Fibroblast of pulmonary artery (primary cell): Measurements from ENCODE around the gene PPP1R13L.

ENCODE experiments used
- DNase-seq: peaks from one replicate; pipeline ENCODE4 v3.0.0-alpha.2; 2010; ENCODE audit warnings: low read depth
- H3K4me3 ChIP-seq: replicated peaks from 2 replicates; pipeline ENCODE4 v1.5.1; 2011; ENCODE audit warnings: low read depth, mild to moderate bottlenecking, control low read depth, low read length, moderate library complexity
- TF ChIP-seq, protein P1 (sequence below): IDR thresholded peaks from 2 replicates; pipeline ENCODE4 v1.5.1; 2011; ENCODE audit warnings: mild to moderate bottlenecking, control low read depth, low read length, inconsistent platforms; ENCODE audit errors: missing control alignments

Gene PPP1R13L

DNA sequence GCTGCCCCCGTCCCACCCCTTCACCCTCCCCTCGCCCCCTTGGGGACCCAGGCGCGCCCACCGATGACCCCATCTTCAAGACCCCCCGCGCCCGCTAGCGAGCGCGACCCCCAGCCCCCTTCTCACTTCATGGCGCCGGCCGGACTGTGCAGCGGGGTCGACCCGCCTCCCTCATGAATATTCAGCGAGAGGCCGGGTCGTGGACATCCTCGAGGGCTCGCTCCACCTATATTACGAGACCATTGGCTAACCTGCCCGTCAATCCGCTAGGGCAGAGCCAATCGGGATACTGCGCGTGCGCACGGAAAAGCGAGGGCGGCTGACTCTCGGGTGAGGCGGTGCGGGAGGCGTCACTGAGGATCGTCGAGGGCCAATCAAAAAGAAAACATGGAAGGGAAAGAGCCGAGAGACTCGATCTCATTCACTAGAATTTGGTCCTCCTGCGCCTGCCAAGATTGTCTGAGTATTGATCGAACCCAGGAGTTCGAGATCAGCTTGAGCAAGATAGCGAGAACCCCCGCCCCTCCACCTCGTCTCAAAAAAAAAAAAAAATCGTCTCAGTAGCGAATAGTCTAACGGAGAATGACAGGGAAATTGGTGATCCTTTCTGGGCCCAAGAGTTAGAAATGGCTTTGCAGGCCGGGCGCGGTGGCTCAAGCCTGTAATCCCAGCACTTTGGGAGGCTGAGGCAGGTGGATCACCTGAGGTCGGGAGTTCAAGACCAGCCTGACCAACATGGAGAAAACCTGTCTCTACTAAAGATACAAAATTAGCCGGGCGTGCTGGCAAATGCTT is 34.3 kb downstream of the PPP1R13L start, which contains the start of gene ERCC2:
Gene ERCC2, minus strand, starts transcription at position 164 of the 795 bp plus-strand sequence. Its CDS starts 33 bp downstream, at position 131.
- TF ChIP-seq, protein P1, sequence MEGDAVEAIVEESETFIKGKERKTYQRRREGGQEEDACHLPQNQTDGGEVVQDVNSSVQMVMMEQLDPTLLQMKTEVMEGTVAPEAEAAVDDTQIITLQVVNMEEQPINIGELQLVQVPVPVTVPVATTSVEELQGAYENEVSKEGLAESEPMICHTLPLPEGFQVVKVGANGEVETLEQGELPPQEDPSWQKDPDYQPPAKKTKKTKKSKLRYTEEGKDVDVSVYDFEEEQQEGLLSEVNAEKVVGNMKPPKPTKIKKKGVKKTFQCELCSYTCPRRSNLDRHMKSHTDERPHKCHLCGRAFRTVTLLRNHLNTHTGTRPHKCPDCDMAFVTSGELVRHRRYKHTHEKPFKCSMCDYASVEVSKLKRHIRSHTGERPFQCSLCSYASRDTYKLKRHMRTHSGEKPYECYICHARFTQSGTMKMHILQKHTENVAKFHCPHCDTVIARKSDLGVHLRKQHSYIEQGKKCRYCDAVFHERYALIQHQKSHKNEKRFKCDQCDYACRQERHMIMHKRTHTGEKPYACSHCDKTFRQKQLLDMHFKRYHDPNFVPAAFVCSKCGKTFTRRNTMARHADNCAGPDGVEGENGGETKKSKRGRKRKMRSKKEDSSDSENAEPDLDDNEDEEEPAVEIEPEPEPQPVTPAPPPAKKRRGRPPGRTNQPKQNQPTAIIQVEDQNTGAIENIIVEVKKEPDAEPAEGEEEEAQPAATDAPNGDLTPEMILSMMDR = no peak
- DNase-seq = peak; percentile 99
- H3K4me3 ChIP-seq = peak within 1 kb of the TSS; percentile 81

- TF ChIP-seq, protein P1 = no peak
- H3K4me3 ChIP-seq = no peak overlapping the region
- DNase-seq = no peak
These were observed 36.0 kb downstream of the PPP1R13L start for GRCh38 chr19:45368737-45369340.

DNA sequence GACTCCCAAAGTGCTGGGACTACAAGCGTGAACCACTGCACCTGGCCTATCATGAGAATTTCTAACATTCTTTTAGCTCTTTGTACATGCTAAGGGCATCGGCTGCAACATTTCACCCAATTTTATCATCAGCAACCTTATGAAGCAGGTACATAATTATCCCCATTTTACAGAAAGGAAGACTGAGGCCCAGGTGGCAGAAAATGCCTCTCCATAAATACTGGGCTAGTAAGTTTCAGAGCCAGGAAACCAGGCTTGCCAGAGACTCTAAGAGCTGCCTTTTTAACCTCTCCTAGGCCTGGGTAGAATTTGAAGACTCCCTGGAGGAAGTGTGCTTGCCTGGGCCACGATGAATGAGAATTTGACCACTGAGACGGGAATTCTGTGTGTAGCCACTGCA is 36.7 kb downstream of the PPP1R13L start:
- H3K4me3 ChIP-seq = no peak overlapping the region
- TF ChIP-seq, protein P1 = no peak
- DNase-seq = no peak

DNA sequence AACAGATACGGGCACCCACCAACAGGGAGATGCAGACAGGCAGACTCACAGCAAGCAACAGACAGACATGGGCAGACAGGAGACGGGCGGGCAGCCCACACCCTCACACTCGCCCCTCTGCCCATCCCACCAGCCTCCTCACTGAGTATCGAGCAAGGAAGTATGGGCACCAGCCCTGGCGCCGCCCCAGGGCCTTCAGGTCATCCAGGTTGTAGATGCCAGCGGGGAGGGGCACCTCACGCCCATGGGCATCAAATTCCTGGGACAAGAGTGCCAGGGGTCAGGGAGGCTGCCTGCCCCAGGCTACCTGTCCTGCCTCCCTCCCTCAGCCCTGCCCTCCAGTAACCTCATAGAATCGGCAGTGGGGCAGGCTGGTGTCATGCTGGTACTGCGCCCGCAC is 40.2 kb downstream of the PPP1R13L start:
- no peak for DNase-seq
- no peak overlapping the region for H3K4me3 ChIP-seq
- TF ChIP-seq, protein P1 = no peak

- TF ChIP-seq, protein P1 = no peak
- no peak for DNase-seq
- H3K4me3 ChIP-seq = no peak overlapping the region
These were observed 40.9 kb downstream of the PPP1R13L start for GRCh38 chr19:45363861-45364459.

DNA sequence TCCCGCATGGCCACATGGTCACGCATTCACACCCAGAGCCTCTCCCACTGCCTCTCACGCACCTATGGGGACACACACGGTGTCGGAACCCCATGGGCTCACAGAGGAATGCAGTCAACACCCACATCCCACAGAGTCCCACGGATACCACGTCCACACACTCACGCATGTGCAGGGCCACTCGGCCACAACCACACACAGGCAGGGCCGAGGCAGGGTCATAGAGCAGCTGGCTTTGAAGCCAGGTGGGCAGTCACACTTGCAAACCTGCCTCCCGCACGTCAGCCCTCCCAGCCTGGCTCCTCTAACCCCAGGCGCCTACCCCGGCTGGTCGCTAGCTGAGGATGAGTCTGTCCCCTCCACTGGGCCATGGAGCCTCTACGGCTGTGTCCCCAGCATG is 42.6 kb downstream of the PPP1R13L start:
- TF ChIP-seq, protein P1 = no peak
- no peak overlapping the region for H3K4me3 ChIP-seq
- no peak for DNase-seq
